Embryonic facial prominence (tissue), 1 donor: ENCODE results near the gene ROPN1L.

Experiments used
- DNase-seq: peaks from one replicate; pipeline ENCODE4 v3.0.0-alpha.2; 2016; ENCODE audit errors: extremely low spot score

Gene ROPN1L

GRCh38 chr5:10427978-10428377, 13.7 kb upstream of the ROPN1L start:
- DNase-seq: no peak

- no peak for DNase-seq
Measured at GRCh38 chr5:10431415-10431814, 10.3 kb upstream of the ROPN1L start.

DNA sequence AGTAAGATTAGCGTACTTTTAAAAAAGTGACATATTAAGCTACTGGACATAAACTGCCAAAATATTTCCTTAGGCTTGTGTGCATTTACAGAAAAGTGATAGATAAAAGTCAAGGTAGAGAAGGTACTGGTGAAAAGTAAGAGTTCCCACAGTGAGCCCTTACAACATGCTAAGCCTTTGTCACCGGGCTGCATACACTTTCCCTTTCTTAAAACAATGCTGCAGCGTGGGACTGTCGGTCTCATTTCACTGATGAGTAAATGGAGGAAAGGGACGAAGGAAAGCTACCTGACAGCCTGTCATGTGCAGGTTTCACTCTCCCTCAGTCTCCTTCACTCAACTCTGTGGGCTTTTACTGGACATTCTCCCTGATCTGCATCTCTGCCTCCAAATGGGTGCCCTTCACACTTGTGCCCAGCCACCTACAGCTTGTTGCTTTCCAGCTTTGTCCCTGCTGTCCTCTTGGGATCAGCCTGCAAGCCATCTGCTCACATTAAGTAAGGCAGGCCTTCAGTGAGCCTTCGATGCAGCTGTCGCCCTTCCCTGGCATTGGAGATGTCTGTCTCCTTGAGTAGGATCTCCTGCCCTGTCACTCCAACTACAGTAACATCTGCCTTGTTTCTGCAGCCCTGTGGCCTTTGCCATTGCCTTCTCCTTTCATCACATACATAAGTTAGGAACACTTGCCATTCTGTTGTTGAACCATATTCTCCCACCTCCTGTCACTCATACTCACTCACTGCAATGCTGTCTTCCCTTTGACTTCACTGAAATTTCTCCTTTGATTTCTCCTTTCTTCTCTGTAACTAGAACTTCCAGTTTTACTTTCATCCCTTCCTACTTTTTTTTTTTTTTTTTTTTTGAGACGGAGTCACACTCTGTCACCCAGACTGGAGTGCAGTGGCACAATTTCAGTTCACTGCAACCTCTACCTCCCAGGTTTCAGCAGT, 9.3 kb upstream of the ROPN1L start:
- no peak for DNase-seq

- no peak for DNase-seq
Measured at GRCh38 chr5:10434392-10434791, 7.3 kb upstream of the ROPN1L start.

- DNase-seq: no peak
Measured at GRCh38 chr5:10438301-10438700, 3.4 kb upstream of the ROPN1L start.

DNA sequence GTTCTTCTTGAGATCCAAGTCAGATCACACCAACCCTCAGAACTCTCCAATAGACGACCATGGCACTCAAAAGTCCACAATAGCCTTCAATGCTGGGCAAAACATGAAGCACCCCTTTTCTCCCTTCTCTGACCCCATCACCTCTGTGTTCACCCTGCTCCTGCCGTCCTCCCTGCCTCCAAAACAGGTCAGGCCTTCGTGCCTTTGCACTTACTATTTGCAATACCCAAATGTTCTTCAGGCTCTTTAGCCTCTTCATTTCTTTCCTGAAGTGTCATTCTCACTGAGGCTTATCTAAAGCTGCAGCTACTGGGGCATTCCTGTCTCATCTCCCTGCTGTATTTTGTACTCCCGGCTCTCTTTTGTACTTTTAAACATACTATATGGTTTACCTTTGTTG, 2.0 kb upstream of the ROPN1L start:
- DNase-seq: no peak

DNA sequence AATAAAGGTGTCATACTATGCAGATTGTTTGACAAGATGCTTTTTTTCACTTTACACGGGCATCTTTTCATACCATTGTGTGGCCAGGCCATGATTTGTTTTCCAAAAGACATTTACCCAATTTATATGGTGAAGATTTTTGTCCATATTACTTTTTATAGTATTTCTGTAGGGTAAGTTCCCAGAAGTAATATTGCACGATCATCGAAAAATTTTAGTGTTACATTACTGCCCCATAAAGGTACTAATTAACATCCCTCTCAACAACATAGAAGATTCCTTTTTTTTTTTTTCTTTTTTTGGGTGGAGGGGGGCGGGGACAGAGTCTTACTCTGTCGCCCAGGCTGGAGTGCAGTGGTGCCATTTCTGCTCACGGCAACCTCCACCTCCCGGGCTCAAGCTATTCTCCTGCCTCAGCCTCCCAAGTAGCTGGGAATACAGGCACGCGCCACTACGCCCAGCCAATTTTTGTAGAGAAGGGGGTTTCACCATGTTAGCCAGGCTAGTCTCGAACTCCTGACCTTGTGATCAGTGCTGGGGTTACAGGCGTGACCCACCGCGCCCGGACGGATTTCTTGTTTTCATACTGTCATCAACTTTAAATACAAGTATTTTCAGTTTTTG, 1.2 kb upstream of the ROPN1L start:
- DNase-seq: no peak

- no peak for DNase-seq
Measured at GRCh38 chr5:10441992-10442435, 335 bp downstream of the ROPN1L start.

DNA sequence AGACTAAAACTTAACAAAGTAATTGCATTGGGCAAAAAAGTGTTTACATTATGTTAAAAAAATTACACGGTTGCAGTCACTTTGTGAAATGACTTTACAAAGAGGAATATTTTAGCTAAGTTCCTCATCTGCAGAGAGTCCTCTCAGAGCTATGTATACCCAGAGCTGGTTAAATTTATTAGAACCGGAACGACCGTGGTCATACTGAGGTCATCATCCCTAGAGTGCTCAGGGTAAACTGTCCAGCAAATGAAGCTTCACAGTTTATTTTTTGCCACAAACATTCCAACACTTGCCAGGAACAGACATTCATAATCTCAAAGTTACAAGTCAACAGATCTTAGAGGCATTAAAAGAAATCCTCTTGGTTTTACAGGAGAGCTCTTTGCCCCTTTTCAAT, 897 bp downstream of the ROPN1L start:
- DNase-seq: no peak

DNA sequence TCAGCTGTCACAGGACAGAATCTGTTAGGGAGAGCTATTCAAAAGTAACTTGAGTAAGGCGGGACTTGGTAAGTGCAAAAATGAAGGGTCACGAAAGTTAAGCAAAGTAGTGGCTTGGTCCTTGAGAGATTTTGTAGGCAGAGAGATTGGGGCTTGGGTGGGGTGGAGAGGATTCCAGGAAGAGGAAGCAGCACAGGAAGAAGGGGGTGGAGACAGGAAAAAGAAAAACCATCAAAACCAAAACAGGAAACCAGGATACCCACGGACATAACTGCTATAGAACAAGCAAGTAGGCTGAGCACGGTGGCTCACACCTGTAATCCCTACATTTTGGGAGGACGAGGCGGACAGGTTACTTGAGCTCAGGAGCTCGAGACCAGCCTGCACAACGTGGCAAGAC, 3.7 kb downstream of the ROPN1L start:
- DNase-seq: no peak

GRCh38 chr5:10446490-10446889, 4.8 kb downstream of the ROPN1L start:
- DNase-seq: no peak

GRCh38 chr5:10447041-10447440, 5.4 kb downstream of the ROPN1L start:
- no peak for DNase-seq

GRCh38 chr5:10448754-10449360, 7.2 kb downstream of the ROPN1L start:
- no peak for DNase-seq

DNA sequence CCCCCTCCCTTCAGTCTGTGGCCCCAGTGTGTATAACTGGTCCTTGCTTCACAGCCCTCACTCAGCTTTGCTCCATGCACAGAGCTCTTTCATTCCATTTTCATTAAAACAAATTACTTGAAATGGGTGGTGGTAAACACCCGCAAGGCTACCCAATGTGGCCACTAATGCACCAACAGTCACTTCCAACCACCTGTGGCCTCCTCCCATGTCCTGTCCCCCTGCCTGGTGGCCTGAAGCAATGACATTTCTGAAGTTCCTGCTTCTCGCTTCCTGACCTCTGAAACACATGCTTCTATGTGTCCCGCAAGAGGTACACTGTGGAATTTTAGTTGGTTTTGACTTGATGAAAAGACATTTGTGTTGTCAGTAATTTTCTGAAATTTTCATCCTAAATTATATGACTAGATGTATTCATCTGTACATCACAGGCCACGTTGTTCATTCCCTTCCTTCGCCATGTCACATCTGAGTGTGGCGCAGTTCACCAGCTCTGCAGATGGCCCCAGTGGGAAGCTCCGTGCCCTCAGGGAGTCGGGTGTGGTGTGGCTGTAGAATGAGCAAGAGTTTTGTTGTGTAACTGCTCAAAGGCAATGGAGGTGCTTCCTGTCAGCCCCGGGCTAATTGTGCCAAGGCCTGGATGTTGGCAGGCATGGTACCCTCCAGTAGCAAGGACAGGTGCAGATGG, 9.6 kb downstream of the ROPN1L start:
- no peak for DNase-seq

DNA sequence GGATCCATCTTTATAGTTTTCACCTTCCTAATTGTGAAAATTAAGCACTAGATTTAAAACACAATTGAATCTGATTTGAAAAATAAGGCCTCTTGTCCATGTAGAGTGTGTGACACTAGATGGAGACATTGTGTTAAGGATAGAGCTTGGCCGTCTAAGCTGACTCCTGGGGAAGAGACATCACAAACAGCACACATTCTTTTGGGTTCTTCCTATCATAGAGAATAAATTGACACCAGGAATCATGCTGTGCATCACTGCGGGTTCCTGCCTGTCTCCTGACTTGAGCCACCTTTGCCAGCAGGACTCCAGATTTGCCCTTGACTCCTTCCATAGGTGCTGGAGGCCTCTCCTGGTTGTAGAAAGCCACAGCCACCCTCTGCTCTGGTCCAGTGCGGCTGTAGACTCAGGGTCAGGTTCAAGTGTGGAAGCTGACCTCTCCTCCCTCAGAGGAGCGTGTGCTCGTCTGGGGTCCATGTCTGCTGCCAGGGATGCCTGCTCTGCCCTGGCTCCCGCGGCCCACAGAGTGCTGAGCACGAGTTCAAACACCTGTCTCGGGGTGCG, 11.2 kb downstream of the ROPN1L start:
- DNase-seq: peak; percentile 56

DNA sequence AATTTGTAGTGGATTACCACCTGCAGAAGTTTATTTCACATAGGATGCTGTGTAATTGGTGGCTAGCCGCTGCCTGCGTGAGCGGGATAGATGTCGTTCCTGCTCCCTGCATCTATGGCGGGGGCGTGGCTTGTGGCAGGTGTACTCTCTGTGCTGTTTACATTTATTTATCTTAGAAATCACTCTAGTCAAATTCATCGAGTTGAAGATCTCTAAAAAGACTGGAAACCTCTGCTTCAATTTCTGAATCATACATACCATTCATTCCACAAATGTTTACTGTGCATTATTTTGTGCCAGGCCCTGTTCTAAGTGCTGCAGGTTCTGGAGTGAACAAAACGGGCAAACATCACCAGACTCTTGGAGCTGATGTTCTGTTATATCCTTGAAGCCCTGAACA, 11.9 kb downstream of the ROPN1L start:
- no peak for DNase-seq

DNA sequence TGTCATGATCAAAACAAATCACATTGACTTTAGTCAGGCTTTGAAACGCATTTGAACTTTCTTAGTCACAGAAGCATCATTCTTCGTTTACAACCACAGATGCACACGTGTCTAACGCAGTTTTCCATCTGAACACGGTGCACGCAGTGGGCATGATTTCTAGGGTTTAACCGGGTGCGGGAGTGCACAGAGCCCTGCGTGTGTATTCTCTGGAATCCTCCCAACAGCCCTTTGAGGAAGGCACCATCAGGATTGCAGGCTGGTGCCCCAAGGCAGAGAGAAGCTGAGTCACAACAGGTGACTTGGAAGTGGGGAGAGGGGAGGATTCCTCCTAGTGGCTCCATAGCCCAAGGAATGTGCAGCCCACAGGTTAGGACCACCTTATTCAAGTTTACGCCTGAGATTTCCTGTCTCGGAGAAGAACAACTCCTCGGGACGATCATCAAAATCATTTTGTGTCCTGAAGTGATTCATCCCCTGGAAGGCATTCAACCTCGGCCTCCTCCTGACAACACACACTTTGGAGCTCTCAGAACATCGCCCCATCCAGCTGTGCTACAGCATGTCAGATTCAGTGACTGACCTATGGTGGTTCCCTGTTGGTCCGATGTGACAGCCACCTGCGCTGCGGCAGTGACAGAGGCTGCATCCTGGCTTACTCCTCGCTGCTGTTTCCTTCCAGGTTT, 13.1 kb downstream of the ROPN1L start:
- no peak for DNase-seq

GRCh38 chr5:10455277-10455670, 13.6 kb downstream of the ROPN1L start:
- DNase-seq: no peak

DNA sequence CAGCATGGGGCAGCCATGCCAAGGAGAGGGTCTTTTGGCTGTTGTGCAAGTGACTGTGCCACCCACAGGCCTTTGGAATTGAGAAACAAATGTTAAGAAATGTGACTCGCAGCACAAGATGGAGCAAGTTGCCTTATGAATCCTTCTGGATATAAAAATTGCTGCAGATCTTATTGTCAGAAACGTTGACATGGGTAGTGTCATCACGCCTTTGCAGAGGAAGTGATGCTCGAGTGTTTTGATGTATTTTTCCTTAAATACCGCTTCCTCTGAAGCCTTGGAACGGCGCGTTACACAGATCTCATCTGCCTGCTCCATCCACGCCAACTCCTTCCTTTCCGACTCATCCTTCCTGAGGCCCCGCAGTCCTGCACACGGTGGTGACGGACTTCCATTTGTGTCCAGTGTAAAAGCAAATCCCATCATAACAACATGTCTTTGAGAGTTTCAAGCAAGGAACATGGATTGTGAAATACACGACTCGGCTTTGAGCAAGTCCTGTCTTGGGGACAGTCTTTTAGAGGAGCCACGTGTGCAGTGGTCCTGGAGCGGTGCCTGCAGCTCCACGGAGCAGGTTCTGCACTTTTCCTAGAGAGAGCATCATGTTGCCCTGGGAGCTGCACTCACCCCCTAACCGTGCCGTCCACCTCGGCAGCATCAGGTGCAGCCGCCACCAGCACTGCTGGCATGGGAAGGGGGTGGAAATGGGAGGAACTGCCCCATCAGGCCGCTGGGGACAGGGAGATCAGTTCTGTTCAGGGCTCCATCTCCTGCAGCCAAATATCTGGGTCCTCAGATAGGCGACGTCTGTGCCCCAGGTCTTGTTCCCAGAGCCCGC, 15.1 kb downstream of the ROPN1L start:
- DNase-seq: no peak
